COR-L47 (cell line): ENCODE data around the gene LCE1F.

ENCODE experiments used
- DNase-seq: peaks from one replicate; lab custom pipeline; 2025; lab: John Stamatoyannopoulos, UW

LCE1F gene

GRCh38 chr1:152776361-152776760 is 1.4 kb downstream of the LCE1F start:
- DNase-seq: no peak

GRCh38 chr1:152777510-152778137 is 2.7 kb downstream of the LCE1F start:
- no peak for DNase-seq

GRCh38 chr1:152783095-152783494 is 8.2 kb downstream of the LCE1F start:
- no peak for DNase-seq

GRCh38 chr1:152786077-152786476 is 11.1 kb downstream of the LCE1F start, which contains the start of gene LCE1E:
TSS of gene LCE1E (plus strand) at chr1:152786257. CDS start at chr1:152787300, 1,043 bp downstream.
- no peak for DNase-seq

- no peak for DNase-seq
Measured at GRCh38 chr1:152795686-152796085, 20.7 kb downstream of the LCE1F start.

GRCh38 chr1:152796421-152796820 is 21.5 kb downstream of the LCE1F start, which contains the start of gene LCE1D:
TSS of gene LCE1D (plus strand) at chr1:152796721. CDS start at chr1:152797795, 1,074 bp downstream.
- DNase-seq: no peak

GRCh38 chr1:152801333-152801732 is 26.4 kb downstream of the LCE1F start:
- DNase-seq: no peak

- no peak for DNase-seq
Measured at GRCh38 chr1:152806576-152806975, 31.6 kb downstream of the LCE1F start, which contains the start of gene LCE1C. TSS of gene LCE1C (minus strand) at chr1:152806651. CDS start at chr1:152805478, 1,173 bp downstream.

- no peak for DNase-seq
Measured at GRCh38 chr1:152811050-152811449, 36.1 kb downstream of the LCE1F start.

- no peak for DNase-seq
Measured at GRCh38 chr1:152811671-152812070, 36.7 kb downstream of the LCE1F start, which contains the start of gene LCE1B. TSS of gene LCE1B (plus strand) at chr1:152811971. CDS start at chr1:152812447, 476 bp downstream.

GRCh38 chr1:152817309-152817708 is 42.4 kb downstream of the LCE1F start:
- DNase-seq: no peak

GRCh38 chr1:152823294-152823693 is 48.4 kb downstream of the LCE1F start:
- no peak for DNase-seq

- DNase-seq: no peak
Measured at GRCh38 chr1:152824964-152825363, 50.0 kb downstream of the LCE1F start.
